Midbrain (tissue), 1 donor: ENCODE results near the gene TSPYL6.

Experiments used
- DNase-seq: peaks from one replicate; lab custom pipeline; 2025; lab: John Stamatoyannopoulos, UW

The TSPYL6 gene

GRCh38 chr2:54255230-54256090 is 569 bp downstream of the TSPYL6 start:
- no peak for DNase-seq

GRCh38 chr2:54254180-54254579 is 1.8 kb downstream of the TSPYL6 start:
- no peak for DNase-seq

DNA sequence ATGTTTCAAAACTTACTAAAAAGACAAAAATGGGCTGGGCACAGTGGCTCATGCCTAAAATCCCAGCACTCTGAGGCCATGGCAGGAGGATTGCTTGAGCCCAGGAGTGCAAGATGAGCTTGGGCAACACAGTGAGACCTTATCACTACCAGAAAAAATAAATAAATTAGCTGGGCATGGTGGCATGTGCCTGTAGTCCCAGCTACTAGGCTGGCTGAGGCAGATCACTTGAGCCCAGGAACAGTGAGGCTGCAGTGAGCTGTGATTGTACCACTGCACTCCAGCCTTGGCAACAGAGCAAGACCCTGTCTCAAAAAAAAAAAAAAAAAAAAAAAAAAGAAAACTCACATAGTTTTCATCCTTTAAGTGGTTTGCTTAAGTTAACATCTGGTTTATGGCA is 6.4 kb downstream of the TSPYL6 start:
- DNase-seq = no peak

GRCh38 chr2:54247115-54247514 is 8.9 kb downstream of the TSPYL6 start:
- no peak for DNase-seq

GRCh38 chr2:54240515-54241469 is 15.2 kb downstream of the TSPYL6 start:
- no peak for DNase-seq

GRCh38 chr2:54239427-54239826 is 16.6 kb downstream of the TSPYL6 start:
- DNase-seq = no peak

GRCh38 chr2:54237428-54237827 is 18.6 kb downstream of the TSPYL6 start:
- DNase-seq = no peak

- no peak for DNase-seq
Measured at GRCh38 chr2:54233832-54234649, 22.0 kb downstream of the TSPYL6 start.

DNA sequence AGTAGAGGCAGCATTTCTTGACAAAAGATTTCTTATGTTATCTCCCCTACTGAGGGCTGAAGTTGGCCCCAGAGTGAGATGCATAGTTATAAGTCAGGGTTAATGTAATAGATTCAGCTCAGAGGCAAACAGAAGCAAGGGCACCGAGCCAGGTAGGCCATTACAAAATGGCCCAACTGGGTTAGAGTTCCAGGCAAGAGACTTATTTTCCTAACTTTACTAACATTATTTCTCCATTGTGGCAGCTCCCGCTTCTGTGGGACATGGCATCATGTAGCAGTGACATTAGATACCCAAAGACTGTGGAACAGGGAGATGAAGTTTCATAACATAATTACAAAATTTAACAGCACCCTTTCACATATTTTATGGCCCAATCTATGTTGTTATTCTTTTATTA is 27.1 kb downstream of the TSPYL6 start:
- DNase-seq = peak; percentile 33

DNA sequence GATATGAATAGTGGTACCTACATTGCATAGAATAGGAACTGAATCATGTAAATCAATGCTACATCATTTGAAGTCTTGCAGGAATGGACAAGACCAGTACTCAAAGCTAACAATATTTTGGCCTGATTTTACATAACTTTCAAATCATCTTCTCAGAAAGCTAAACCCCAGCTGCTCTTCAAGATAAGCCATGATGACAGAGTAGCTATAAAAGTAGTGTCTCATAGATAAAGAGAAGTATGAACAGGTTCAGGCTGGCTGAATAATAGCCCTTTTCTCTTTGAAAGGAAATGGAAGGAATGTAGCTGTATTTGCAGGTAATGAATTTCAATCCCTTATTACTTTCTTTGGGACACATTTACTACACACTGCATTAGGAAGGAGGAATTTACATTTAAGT is 28.2 kb downstream of the TSPYL6 start:
- no peak for DNase-seq

DNA sequence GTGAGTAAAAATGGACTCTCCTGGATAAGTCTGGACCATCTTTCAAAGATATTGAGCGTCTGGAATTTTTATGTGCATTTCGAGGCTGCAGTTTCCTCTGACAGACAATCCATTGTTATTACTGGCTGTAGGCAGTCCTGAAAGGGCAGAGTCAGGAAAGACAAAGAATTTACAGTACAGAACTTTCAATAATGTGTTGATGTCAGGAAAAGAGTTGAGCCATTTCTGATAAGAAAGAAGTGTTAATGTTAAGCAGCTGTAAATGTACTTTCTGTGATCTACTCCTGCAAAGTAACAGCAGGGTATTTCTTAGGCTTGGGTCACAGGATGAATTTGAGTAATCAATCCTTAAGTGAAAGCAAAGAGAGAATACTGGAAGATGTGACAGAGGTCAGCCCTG is 29.8 kb downstream of the TSPYL6 start:
- DNase-seq = peak; percentile 48

DNA sequence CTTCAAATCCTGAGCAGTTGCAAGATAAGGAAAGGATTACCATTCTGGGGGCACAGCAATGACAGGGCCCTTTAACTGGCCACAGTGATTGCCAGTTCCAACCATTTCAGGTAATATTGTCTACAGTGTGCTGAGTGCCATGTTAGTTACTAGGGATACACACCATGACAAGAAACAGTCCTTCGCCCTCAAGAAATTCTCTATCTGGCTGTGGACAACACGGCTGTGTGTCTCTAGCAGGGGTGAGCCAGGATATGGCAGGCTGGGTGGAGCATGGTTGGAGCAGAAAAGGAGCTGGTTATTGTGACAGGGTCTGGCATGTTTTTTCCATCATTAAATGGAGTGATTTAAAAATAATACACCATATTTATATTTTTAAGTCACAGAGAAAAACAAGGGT is 31.0 kb downstream of the TSPYL6 start:
- no peak for DNase-seq

DNA sequence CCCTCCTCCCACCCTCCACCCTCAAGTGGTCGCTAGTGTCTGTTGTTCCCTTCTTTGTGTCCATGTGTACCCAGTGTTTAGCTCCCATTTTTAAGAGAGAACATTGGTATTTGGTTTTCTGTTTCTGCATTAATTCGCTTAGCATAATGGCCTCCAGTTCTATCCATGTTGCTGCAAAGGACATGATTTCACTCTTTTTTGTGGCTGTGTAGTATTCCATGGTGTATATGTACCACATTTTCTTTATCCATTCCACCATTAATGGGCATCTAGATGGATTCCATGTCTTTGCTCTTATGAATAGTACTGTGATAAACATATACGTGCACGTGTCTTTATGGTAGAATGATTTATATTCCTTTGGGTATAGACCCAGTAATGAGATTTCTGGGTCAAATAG is 42.9 kb downstream of the TSPYL6 start:
- no peak for DNase-seq

- DNase-seq = no peak
Measured at GRCh38 chr2:54212456-54212855, 43.6 kb downstream of the TSPYL6 start.

- DNase-seq = no peak
Measured at GRCh38 chr2:54209379-54209778, 46.6 kb downstream of the TSPYL6 start.

- peak; percentile 2 for DNase-seq
Measured at GRCh38 chr2:54208364-54209240, 47.4 kb downstream of the TSPYL6 start.

DNA sequence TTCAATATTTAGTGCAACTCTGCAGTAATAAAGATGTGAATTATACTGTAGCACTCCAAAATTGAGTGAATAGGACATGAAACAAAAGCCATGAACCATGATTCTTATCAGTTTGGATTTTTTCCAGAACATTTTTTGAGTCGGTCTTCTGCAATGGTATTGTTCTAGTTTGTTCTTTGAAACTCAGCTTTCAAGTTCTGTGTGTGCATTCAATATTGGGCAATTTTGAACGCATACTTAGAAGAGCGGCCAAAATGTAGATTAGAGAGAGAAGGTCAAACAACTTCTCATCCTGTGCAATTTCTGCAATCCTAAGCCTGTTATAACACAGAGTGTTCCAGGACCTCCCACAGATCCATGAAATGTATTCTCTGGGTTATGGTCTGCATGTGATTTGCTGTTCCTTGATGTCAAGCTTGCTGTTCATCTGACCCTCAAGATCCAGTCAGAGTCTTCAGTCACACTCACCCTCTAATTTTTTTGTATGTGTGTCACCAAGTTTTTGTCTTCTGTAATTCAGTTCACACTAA is 48.3 kb downstream of the TSPYL6 start:
- DNase-seq = no peak

GRCh38 chr2:54206596-54206995 is 49.4 kb downstream of the TSPYL6 start:
- DNase-seq = peak; percentile 58

GRCh38 chr2:54204476-54204875 is 51.6 kb downstream of the TSPYL6 start:
- no peak for DNase-seq
